Measurements from ENCODE around the gene LRRTM3.

LRRTM3 gene

GRCh38 chr10:67107670-67108069, 181.8 kb downstream of the LRRTM3 start:
- TF ChIP-seq FOXP2 (optimal IDR thresholded peaks at IDR 0.05; ENCODE audit: borderline replicate concordance, extremely low read depth, extremely low read length, insufficient read depth) (no peak), TAF1 (IDR thresholded peaks at IDR 0.05; ENCODE audit: borderline replicate concordance, insufficient read depth, low read length) (no peak), POLR2AphosphoS5 (IDR thresholded peaks at IDR 0.05; ENCODE audit: low read depth, low read length) (no peak), SIN3A (IDR thresholded peaks at IDR 0.05; ENCODE audit: borderline replicate concordance, insufficient read depth, low read length) (no peak), REST (IDR thresholded peaks at IDR 0.05; ENCODE audit: insufficient read depth in 1 of 2, low read depth in 2 of 2, low read length in 2 of 2) (no peak)

- no peak for TF ChIP-seq FOXP2 (optimal IDR thresholded peaks at IDR 0.05; ENCODE audit: borderline replicate concordance, extremely low read depth, extremely low read length, insufficient read depth)
- TF ChIP-seq SIN3A (IDR thresholded peaks at IDR 0.05; ENCODE audit: borderline replicate concordance, insufficient read depth, low read length): no peak
- no peak for TF ChIP-seq TAF1 (IDR thresholded peaks at IDR 0.05; ENCODE audit: borderline replicate concordance, insufficient read depth, low read length)
- no peak for TF ChIP-seq POLR2AphosphoS5 (IDR thresholded peaks at IDR 0.05; ENCODE audit: low read depth, low read length)
- no peak for TF ChIP-seq REST (IDR thresholded peaks at IDR 0.05; ENCODE audit: insufficient read depth in 1 of 2, low read depth in 2 of 2, low read length in 2 of 2)
Measured at GRCh38 chr10:67110286-67110685, 184.4 kb downstream of the LRRTM3 start.

- no peak for TF ChIP-seq TAF1 (IDR thresholded peaks at IDR 0.05; ENCODE audit: borderline replicate concordance, insufficient read depth, low read length)
- TF ChIP-seq SIN3A (IDR thresholded peaks at IDR 0.05; ENCODE audit: borderline replicate concordance, insufficient read depth, low read length): no peak
- no peak for TF ChIP-seq POLR2AphosphoS5 (IDR thresholded peaks at IDR 0.05; ENCODE audit: low read depth, low read length)
- TF ChIP-seq REST (IDR thresholded peaks at IDR 0.05; ENCODE audit: insufficient read depth in 1 of 2, low read depth in 2 of 2, low read length in 2 of 2): no peak
- no peak for TF ChIP-seq FOXP2 (optimal IDR thresholded peaks at IDR 0.05; ENCODE audit: borderline replicate concordance, extremely low read depth, extremely low read length, insufficient read depth)
Measured at GRCh38 chr10:67112765-67113164, 186.9 kb downstream of the LRRTM3 start.

- no peak for TF ChIP-seq FOXP2 (optimal IDR thresholded peaks at IDR 0.05; ENCODE audit: borderline replicate concordance, extremely low read depth, extremely low read length, insufficient read depth)
- no peak for TF ChIP-seq POLR2AphosphoS5 (IDR thresholded peaks at IDR 0.05; ENCODE audit: low read depth, low read length)
- no peak for TF ChIP-seq SIN3A (IDR thresholded peaks at IDR 0.05; ENCODE audit: borderline replicate concordance, insufficient read depth, low read length)
- no peak for TF ChIP-seq TAF1 (IDR thresholded peaks at IDR 0.05; ENCODE audit: borderline replicate concordance, insufficient read depth, low read length)
- TF ChIP-seq REST (IDR thresholded peaks at IDR 0.05; ENCODE audit: insufficient read depth in 1 of 2, low read depth in 2 of 2, low read length in 2 of 2): no peak
Measured at GRCh38 chr10:67114945-67115344, 189.1 kb downstream of the LRRTM3 start.

- TF ChIP-seq POLR2AphosphoS5 (IDR thresholded peaks at IDR 0.05; ENCODE audit: low read depth, low read length) (no peak), FOXP2 (optimal IDR thresholded peaks at IDR 0.05; ENCODE audit: borderline replicate concordance, extremely low read depth, extremely low read length, insufficient read depth) (no peak), TAF1 (IDR thresholded peaks at IDR 0.05; ENCODE audit: borderline replicate concordance, insufficient read depth, low read length) (no peak), SIN3A (IDR thresholded peaks at IDR 0.05; ENCODE audit: borderline replicate concordance, insufficient read depth, low read length) (no peak), REST (IDR thresholded peaks at IDR 0.05; ENCODE audit: insufficient read depth in 1 of 2, low read depth in 2 of 2, low read length in 2 of 2) (no peak)
Measured at GRCh38 chr10:67115972-67116371, 190.1 kb downstream of the LRRTM3 start.
